HG03565 (cell line): Measurements from ENCODE around the gene GYPC.
"Not testable (repeated sequence)": the region's sequence is repeated elsewhere in the genome, so short reads cannot be mapped to it uniquely, and the experiment has no call there.

Source experiments
- ATAC-seq: cut with Tn5 transposase; IDR thresholded peaks from one replicate; pipeline ENCODE4 v1.9.1; 2021; ENCODE audit warnings: mild to moderate bottlenecking, moderate library complexity; ENCODE audit not compliant: unreplicated experiment

Gene GYPC

DNA sequence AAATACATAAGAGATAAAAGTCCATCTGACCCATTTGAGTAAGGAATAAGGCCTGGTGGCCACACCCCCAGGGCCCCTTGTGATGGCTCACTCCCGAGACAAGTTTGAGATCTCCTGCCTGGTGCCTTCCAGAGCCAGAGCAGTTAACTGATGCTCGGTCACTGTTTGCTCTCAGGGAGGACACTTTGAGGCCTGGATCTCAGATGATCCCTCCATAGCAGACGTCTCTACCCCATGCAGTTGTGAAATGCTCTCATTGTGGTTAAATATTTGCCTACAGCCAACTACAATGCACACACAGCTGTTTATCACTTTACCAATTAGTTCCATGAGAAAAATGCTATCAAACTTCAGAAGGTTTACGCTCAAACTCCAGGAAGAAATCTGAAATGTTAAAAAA is 12.3 kb downstream of the GYPC start:
- no peak for ATAC-seq

DNA sequence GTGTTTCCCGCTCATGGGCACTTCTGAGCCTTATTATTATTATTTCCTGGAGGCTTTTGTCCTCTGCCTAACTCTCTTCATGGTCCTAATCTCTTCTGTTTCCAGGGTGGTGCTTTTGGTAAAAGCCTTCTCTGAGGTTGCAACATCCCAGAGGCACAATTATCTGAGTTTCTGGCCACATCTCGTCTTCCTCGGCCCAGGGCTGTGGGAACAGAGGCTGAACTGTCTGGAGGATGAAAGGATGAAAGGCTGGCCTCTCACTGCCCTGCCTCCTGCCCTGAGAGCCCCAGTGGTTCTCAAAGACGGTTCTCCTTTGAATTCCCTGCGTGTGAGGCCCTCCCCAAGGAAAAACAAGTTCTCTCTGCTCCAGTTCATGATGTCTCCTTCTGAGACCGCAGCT is 13.8 kb downstream of the GYPC start:
- ATAC-seq: no peak

DNA sequence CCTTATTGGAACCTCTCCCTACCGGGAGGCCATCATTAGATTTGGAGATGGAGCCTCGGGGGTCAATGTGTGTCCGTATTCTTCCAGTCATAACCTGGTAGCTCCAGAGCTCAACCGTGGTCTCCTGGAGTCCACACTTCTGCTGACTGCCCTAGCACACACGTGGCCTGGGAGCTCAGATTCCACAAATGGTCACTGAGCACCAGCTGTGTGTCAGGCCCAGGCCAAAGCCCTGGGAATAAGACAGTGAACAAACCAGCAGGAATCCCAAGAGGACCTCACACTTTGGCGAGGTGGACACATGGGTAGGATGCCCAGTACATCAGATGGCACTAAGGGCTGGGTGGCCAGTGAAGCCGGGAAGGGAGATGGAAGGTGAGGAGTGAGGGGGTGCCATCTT is 15.5 kb downstream of the GYPC start:
- no peak for ATAC-seq

DNA sequence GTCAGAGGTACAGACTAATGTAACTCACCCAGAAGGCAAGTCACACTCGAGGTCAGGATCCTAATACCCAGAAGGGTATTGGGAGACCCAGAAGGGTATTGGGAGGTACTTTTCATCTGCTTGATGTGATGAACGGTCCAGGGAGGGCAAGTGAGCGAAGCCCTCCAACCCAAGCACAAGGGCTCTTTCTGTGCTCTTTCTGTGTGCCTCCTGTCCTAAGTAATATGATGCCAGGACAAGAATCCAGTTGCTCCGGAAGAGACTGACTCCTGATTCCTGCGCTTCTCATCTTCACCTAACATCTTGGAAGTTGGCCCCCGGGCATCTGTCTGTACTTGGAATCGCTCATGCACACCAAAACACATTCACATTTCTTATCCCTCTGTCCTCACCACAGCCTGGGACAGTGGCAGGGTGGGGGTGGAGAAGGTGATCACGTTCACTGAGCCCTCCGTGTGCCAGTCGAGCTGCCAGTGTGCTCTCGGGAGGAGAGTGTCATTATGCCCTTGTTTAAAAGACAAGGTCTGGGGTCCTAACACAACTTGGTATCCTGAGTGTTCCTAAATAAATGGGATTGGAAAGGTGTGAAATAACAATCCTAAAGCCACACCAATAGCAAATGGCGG is 17.1 kb downstream of the GYPC start:
- no peak for ATAC-seq

DNA sequence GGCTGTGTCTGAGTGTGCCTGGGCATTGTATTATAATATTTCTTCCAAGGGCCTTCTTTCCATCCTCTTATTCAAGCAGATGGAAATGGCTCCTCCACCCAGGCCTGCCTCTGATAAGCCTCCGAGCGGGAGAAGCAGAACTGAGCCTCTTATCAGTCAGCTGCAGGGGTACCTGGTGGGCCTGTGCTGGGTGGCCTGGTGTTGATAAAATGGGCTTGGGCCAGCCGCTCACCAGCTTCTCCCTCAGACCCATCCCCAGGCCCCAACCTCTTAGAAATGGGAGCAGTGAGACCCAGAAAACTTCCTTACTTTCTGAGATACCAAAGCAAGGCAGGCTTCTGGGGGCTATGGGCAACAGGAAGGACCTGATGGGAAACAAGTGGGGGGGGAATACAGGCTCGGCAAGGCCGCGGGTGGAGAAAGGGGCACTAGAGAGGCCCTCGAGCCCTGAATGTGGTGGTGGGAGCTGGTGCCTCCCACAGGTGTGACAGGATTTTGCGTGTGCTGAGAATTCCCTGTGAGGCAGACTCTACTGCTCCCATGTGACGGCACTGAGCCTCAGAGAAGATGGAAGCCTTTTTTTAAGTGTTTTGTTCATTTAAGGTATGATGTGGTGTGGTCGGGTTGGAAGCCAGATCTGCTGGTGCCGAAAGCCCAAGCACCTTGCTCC is 18.3 kb downstream of the GYPC start:
- ATAC-seq: no peak

DNA sequence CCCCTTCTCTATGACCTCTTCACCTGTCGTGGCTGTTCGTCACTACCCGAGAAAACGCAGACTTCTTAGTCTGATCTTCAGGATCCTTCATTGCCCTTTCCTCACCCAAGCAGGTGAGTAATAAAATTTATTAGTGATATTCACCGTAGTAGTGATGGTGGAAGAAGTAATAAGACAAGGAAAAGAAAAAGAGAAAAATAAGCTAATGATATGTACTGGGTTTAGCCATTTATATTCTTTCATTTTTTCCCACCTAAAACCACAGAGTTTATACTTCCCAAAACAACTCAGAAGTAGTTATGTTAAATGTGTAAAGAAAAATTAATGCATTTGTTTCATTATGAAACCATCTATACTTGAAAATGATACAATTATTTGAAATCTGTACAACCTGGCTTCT is 19.7 kb downstream of the GYPC start:
- ATAC-seq: no peak

DNA sequence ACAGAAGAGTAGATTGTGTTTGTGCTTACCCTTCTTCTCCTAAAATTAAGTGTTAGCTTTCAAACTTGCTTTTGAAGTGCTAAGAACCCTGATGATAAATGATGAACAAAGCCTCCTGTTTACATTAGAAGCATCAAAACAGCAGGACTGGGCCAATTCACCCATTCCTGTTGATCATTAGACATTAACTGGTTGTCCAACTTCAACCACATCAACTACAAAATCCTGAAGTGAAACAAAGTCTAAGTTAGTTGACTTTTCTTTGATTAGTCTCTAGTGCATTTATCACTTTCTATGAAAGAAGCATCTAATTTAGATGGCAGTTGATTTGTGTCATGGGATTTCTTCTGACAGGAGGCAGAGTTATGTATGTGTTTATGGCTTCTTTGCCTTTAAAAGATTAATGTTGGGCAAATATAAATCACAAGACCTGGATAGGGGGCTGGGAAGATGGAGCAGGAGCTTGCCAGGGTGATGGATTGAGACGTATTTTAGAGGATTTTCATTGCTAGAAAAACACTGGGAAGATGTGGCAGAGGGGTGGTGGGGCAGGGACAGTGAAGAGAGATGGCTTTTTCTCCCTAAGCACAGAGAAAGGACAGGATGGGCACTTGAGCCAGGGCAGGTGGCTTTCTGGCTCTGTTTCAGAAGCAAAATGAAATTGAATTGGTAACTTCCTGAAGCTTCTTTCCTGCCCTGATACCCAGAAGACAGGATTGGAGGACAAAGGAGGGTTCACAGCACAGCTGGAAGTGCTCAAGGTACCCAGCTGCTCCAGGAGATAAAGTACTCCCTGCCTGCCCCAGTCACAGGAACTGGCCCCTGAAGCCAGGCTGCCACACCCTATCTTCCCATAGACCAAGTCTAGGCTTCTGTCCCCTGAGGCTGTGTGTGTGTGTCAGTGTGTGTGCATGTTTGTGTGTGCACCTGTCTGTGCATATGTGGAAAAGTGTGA is 20.5 kb downstream of the GYPC start:
- ATAC-seq: no peak

DNA sequence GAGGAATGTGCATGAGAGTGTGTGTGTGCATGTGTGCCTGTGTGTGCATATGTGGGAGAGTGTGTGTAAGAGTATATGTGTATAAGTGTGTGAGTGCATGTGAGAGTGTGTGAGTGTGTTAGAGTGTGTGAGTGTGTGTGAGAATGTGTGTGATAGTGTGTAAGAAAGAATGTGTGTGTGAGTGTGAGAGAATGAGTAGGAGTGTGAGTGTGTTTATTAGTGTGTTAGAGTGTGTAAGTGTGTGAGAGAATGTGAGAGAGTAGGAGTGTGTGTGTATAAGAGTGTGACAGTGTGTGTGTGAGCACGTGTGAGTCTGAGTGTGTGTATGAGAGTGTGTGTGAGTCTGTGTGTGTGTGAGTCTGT is 21.2 kb downstream of the GYPC start:
- ATAC-seq: no peak

DNA sequence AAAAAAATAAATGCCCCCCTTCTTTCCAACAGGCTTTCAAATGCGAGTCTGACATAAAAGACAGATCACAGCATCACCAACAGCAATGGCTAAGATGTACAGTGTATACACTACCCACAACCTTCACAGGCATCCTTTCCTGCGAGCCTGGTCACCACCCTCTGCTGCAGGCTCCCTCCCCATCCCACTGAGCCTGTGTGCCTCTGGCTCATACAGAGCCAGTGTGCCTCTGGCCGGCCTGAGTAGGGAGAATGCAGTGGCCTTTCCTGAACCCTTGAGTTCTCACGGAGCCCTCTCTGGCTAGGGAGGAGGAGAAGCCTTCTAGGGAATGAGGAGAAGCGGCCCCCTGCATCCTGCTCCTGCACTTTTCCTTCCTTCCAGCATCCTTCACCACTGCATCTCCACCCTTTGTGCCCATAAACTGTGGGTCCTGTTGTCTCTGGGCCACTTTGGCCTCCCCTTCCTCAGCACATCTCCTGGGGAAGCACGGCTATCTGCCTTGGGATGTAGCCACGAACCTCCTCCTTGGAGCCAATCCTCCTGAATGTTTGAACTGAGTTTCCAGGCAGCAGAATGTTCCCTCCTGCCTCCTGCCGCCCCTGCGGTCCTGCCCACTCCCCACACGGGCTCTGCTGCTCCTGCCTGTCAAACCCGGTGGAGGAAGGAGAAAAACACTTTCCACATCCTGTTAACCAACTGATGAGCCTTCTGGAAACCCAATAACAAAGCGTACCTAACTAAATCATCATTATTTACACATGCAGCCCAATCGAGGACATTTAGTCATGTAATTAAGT is 22.5 kb downstream of the GYPC start:
- ATAC-seq: no peak

DNA sequence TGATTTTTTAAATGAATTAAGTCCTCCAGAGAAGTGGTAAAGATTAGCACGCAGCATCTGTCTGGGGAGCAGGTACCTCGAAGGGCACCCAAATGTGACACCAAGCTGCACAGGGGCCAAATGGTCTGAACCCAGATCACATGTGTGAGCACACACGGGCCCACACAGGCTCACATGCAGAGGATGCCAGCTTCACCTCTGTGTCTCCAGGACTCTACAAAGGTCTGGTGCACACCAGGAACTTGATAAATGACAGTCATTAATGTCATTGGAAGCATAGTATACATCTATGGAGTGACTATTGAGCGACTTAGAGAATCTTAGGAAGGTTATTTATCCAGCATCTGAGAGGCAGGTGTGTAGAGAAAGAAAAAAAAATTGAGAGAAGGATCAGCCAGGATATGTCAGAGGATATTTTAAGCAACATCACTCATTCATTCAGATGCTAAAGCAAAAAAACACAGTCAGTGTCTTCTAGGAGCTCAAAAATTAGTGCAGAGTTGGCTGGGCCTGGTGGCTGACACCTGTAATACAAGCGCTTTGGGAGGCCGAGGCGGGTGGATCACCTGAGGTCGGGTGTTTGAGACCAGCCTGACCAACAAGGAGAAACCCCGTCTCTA is 23.2 kb downstream of the GYPC start:
- no peak for ATAC-seq

DNA sequence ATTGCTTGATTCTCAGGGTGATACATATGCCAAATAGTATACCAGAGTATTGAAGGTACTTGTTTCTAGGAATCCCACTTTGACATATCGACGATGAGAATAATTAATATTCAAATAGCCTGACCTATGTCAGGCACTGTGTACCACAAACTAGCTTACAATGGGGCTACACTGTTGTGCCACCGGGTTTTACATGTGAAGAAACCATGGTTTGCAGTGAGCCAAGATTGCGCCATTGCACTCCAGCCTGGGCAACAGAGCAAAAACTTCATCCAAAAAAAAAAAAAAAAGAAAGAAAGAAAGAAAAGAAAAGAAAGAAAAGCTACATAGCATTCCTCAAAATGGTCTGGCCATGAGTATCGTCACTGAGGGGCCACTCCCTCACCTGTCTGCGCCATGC is 25.5 kb downstream of the GYPC start:
- ATAC-seq: no peak

DNA sequence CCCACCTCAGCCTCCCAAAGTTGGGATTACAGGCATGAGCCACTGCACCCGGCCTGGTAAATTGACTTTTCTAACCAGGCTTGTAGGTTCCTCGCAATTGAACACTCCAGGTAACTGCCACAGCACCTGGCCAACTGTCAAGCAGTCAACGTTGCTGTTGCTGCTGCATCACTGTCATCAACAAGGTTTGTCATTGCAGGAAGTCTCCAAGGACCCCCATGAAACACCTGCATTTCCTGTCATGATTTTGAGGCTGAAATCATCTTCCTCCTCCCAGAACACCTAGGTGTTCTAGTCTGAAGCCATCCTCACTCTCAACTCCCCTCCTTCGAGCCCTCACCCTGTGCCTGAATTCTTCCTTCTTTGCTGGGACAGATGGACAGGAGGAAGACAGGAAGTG is 29.7 kb downstream of the GYPC start:
- no peak for ATAC-seq

DNA sequence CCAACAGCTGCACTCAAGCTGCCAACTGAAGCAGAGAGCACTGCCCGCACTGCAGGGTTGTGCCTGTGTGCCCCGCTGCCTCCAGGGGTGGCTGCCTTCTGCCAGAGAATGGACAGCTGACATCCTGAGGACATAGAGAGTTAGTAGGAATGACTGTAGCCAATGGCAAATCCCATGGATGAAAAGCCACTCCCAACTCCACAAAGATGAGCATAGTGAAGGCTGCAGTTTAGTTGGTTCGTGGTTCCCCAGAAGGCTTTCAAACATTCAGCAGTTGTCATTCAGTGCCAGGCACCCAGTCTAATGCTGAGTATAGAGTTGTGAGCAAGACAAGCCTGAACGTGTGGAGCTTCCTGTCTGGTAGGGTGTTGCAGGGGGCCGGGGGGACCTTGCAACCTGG is 30.3 kb downstream of the GYPC start:
- ATAC-seq: no peak

DNA sequence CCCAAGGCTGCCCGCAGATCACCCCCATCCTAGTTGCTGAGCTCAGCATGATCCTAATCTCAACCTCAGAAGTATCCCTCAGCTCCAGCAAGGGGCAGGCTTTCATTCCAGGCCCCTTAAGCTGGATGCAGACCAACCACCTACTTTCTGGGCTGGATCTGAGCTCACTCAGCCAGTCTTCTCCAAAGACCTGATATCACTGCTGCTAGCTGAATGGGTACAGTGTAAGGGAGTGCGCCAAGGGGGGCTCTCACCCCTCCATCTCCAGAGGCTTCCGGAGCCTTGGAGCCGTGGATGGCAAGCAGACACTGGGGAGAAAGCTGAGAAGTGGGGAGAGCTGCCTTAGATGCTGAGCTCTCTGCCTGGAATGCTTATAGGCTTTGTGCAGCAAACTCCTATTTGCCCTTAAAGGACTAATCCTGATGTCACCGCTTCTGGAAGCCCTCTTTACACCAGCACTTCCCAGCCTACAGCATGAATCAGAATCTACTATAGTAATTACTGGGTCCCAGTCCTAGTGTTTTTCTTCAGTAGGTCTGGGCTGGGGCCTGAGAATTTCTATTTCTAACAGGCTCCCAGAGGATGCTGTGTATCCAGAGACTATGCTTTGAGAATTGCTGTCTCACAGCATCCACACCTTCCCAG is 31.0 kb downstream of the GYPC start:
- no peak for ATAC-seq

DNA sequence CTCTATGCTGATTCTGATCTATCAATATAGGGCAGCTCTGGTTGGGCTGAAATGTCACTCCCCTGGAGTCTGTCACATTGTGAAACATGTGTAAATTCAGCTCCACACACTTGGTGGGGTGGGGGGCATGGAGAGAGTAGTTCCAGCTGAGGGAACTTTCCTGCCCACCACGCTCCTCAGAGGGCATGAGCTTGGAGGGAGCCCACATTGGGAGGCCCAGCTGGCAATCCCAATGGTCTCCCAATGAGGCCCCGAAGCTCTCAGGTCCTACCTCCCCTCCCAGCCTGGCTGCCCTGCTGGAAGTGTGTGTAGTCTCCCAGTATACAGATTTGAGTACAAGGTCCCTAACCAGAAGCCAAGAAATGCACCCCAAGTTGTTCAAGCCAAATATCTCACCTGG is 31.5 kb downstream of the GYPC start:
- ATAC-seq: no peak

DNA sequence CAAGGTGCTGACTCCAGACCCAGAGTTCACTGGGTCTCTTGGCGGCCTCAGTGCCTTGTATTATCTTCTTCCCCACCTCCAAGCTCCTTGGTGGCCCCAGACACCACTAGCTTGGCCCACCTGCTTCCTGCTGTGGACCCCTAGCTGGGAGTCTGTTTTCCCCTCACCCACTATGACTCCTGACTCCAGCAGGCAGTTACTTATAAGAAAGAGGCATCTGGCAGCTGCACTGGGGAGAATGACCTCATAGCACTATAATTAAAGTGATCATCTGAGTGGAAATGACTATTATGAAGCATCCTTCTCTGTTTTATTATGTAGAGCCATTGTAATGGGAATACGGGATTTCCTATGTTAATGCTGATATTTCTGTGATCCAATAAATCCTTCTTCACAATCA is 32.6 kb downstream of the GYPC start:
- ATAC-seq: not testable (repeated sequence)

DNA sequence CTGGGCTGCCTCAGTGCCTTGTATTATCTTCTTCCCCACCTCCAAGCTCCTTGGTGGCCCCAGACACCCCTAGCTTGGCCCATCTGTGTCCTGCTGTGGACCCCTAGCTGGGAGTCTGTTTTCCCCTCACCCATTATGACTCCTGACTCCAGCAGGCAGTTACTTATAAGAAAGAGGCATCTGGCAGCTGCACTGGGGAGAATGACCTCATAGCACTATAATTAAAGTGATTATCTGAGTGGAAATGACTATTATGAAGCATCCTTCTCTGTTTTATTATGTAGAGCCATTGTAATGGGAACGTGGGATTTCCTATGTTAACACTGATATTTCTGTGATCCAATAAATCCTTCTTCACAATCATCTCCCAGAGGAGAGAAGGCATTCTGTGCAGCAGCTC is 36.3 kb downstream of the GYPC start:
- not testable (repeated sequence) for ATAC-seq

DNA sequence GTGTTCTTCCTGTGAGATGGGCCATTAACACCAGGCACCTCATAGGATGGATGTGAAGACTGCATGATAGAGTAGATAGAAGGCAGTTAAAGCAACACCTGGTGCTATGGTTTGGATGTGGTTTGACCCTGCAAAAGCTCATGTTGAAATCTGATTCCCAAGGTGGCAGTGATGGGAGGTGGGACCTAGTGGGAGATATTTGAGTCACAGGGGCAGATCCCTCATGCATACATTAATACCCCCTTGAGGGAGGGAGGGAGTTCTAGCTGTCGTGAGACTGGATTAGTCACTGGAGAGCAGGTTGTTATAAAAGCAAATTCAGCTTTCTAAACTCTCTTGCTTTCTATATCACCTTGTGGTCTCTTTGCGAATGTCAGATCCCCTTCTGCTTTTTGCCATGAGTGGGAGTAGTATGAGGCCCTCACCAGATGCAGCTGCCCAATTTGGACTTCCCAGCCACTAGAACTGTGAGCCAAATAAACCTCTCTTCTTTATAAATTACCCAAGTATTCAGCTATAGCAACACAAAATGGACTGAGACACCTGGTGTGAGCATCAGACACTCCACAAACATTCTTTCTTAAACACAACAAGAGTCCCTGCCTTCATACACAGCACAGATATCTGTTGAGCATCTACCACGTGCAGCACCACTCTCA is 37.1 kb downstream of the GYPC start:
- not testable (repeated sequence) for ATAC-seq

DNA sequence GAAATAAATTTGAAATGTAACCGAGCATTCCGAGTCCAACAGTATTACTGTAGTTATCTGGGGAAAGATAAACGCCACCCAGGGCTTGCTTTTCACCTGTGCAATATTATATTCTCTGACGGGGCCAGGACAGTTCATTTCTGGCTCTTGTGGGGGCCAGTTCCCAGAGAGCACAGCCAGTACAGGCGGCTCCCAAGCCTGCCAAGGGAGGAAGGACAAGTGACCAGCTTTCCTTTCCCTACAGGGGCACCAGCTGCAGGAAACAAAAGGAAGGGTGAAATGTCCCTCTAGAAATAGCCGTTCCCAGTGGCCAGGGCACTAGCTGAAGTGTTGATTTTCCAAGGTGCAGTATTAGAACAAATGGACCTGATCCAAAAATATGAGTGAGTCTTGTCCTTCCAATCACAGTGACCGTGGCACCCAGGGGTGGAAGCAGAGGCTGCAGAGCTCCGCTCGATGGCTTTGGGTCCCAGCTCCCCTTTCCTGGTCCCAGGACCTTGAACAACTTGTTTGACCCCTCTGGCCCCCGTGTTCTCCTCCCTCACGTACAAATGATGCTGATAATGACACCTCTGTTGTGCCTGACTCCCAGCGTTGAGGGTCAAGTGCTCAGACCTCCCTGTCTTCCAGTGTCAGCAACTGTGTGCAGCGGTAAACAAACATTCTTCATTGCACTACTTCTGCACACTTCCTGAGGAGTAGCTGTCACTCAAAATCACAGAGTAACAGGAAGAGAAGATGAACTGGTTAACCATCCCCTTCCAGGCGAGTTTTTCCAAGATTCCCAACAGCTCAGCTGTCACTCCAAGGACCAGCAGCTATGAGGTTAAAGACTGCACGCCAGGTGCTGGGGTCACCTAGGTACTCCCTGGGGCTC is 40.9 kb downstream of the GYPC start:
- no peak for ATAC-seq
